ENCODE measurements around the gene MT1E. TPM values are rescaled to one million over a fixed set of nuclear protein-coding genes. Genes with fewer than 3 reads are reported as not detected.

Gene MT1E
- total RNA-seq: 251 and 390 TPM in 2 replicates
- polyA plus RNA-seq: 465 and 572 TPM in 2 replicates
- polyA plus RNA-seq (2012): 540 and 543 TPM in 2 replicates
- 165 and 234 TPM in 2 replicates for polyA minus RNA-seq (ENCODE audit: low replicate concordance)

DNA sequence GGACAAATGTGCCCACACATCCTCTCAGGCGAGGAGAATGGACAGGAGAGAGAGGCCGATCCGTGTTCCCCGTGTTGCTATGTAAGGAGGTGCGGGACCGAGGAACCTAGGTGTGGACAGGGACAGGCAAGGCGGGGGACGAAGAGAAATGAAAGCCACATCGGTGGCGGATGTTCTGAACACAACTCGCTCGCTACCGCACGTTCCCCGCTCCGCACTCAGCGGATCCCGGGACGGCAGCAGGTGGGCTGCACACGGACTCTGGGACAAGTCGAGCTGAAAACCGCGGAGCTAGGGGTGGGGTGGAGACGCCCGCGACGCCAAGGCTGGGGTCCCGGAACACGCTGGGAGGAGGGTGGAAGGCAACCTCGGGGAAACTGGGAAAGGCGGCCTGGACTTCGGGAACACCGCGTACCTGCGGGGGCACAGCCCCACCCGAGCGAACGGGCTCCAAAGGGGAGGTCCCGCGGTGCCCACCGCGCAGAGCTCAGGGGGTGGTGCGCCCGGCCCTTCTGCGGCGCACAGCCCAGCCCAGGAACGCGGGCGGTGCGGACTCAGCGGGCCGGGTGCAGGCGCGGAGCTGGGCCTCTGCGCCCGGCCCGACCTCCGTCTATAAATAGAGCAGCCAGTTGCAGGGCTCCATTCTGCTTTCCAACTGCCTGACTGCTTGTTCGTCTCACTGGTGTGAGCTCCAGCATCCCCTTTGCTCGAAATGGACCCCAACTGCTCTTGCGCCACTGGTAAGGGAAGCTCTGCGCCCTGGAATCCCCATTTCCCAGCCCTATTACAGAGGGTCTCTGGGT, at the start of gene MT1E:
Gene MT1E (plus strand): TSS at position 642 of the 803 bp plus-strand sequence. CDS start 71 bp downstream, at position 713.
- peak within 1 kb of the TSS; percentile 71 for H3K9ac ChIP-seq (ENCODE audit: insufficient read depth, low read length)
- peaks cover 16% of the 10 kb centered on the region for H3K79me2 ChIP-seq (ENCODE audit: control insufficient read depth, insufficient read depth, low read length)
- H3K27me3 ChIP-seq (ENCODE audit: control insufficient read depth, insufficient read depth, low read length): no peaks in the 10 kb centered on the region
- H3K36me3 ChIP-seq (ENCODE audit: control insufficient read depth, insufficient read depth, low read length): peaks cover 1% of the 10 kb centered on the region
- no peak for TF ChIP-seq EZH2 (IDR thresholded peaks at IDR 0.05; ENCODE audit: low read length, missing control alignments)
- TF ChIP-seq, protein P1, sequence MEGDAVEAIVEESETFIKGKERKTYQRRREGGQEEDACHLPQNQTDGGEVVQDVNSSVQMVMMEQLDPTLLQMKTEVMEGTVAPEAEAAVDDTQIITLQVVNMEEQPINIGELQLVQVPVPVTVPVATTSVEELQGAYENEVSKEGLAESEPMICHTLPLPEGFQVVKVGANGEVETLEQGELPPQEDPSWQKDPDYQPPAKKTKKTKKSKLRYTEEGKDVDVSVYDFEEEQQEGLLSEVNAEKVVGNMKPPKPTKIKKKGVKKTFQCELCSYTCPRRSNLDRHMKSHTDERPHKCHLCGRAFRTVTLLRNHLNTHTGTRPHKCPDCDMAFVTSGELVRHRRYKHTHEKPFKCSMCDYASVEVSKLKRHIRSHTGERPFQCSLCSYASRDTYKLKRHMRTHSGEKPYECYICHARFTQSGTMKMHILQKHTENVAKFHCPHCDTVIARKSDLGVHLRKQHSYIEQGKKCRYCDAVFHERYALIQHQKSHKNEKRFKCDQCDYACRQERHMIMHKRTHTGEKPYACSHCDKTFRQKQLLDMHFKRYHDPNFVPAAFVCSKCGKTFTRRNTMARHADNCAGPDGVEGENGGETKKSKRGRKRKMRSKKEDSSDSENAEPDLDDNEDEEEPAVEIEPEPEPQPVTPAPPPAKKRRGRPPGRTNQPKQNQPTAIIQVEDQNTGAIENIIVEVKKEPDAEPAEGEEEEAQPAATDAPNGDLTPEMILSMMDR (conservative IDR thresholded peaks at IDR 0.05 in 1 of 2, IDR thresholded peaks at IDR 0.05 in 1 of 2; ENCODE audit: low read depth in 1 of 2, low read length in 2 of 2): no peak
- peak within 1 kb of the TSS; percentile 85 for H3K27ac ChIP-seq (ENCODE audit: insufficient read depth, low read length)
- H4K20me1 ChIP-seq (ENCODE audit: control insufficient read depth, extremely low read depth, insufficient read depth, low read length): no peaks in the 10 kb centered on the region
- peak; percentile 77 to 85 for DNase-seq (ENCODE audit: low read depth in 2 of 2)
- H3K4me3 ChIP-seq (replicated peaks in 1 of 4; ENCODE audit: control extremely low read depth in 1 of 4, insufficient read depth in 1 of 4, low read depth in 3 of 4, low read length in 4 of 4): peak within 1 kb of the TSS; percentile 37 to 81 (median 74)
- peak within 1 kb of the TSS; percentile 97 for H2AFZ ChIP-seq (ENCODE audit: low read length)
- H3K9me3 ChIP-seq (ENCODE audit: control insufficient read depth, insufficient read depth, low read depth, low read length): no peaks in the 10 kb centered on the region
- H3K4me1 ChIP-seq (ENCODE audit: control insufficient read depth, extremely low read depth, insufficient read depth, low read length): peaks cover 5% of the 10 kb centered on the region
- peak within 1 kb of the TSS; percentile 100 for H3K4me2 ChIP-seq (ENCODE audit: extremely low read depth, insufficient read depth, low read length)

- DNase-seq (ENCODE audit: low read depth in 2 of 2): peak; percentile 39 to 67
- no peaks in the 10 kb centered on the region for H3K9me3 ChIP-seq (ENCODE audit: control insufficient read depth, insufficient read depth, low read depth, low read length)
- no peak for TF ChIP-seq EZH2 (IDR thresholded peaks at IDR 0.05; ENCODE audit: low read length, missing control alignments)
- TF ChIP-seq, protein P1 (conservative IDR thresholded peaks at IDR 0.05 in 1 of 2, IDR thresholded peaks at IDR 0.05 in 1 of 2; ENCODE audit: low read depth in 1 of 2, low read length in 2 of 2): peak; percentile 69 to 79
- no peak overlapping the region for H2AFZ ChIP-seq (ENCODE audit: low read length)
- H3K4me1 ChIP-seq (ENCODE audit: control insufficient read depth, extremely low read depth, insufficient read depth, low read length): no peaks in the 10 kb centered on the region
- no peaks in the 10 kb centered on the region for H4K20me1 ChIP-seq (ENCODE audit: control insufficient read depth, extremely low read depth, insufficient read depth, low read length)
- H3K4me3 ChIP-seq (replicated peaks in 1 of 4; ENCODE audit: control extremely low read depth in 1 of 4, insufficient read depth in 1 of 4, low read depth in 3 of 4, low read length in 4 of 4): no peak overlapping the region
- no peaks in the 10 kb centered on the region for H3K27me3 ChIP-seq (ENCODE audit: control insufficient read depth, insufficient read depth, low read length)
- no peaks in the 10 kb centered on the region for H3K36me3 ChIP-seq (ENCODE audit: control insufficient read depth, insufficient read depth, low read length)
- no peak overlapping the region for H3K27ac ChIP-seq (ENCODE audit: insufficient read depth, low read length)
- H3K4me2 ChIP-seq (ENCODE audit: extremely low read depth, insufficient read depth, low read length): no peak overlapping the region
- no peaks in the 10 kb centered on the region for H3K79me2 ChIP-seq (ENCODE audit: control insufficient read depth, insufficient read depth, low read length)
- no peak overlapping the region for H3K9ac ChIP-seq (ENCODE audit: insufficient read depth, low read length)
These were observed 48.8 kb upstream of the MT1E start for GRCh38 chr16:56576585-56577299.

- Histone ChIP-seq H3K9ac (ENCODE audit: insufficient read depth, low read length) (no peak overlapping the region), H2AFZ (ENCODE audit: low read length) (no peak overlapping the region), H3K36me3 (ENCODE audit: control insufficient read depth, insufficient read depth, low read length) (no peaks in the 10 kb centered on the region), H3K27ac (ENCODE audit: insufficient read depth, low read length) (no peak overlapping the region), H3K4me3 (replicated peaks in 1 of 4; ENCODE audit: control extremely low read depth in 1 of 4, insufficient read depth in 1 of 4, low read depth in 3 of 4, low read length in 4 of 4) (no peak overlapping the region), H3K4me2 (ENCODE audit: extremely low read depth, insufficient read depth, low read length) (no peak overlapping the region), H3K27me3 (ENCODE audit: control insufficient read depth, insufficient read depth, low read length) (no peaks in the 10 kb centered on the region), H4K20me1 (ENCODE audit: control insufficient read depth, extremely low read depth, insufficient read depth, low read length) (no peaks in the 10 kb centered on the region), H3K9me3 (ENCODE audit: control insufficient read depth, insufficient read depth, low read depth, low read length) (no peaks in the 10 kb centered on the region), H3K79me2 (ENCODE audit: control insufficient read depth, insufficient read depth, low read length) (no peaks in the 10 kb centered on the region), H3K4me1 (ENCODE audit: control insufficient read depth, extremely low read depth, insufficient read depth, low read length) (no peaks in the 10 kb centered on the region)
- no peak for DNase-seq (ENCODE audit: low read depth in 2 of 2)
- TF ChIP-seq EZH2 (IDR thresholded peaks at IDR 0.05; ENCODE audit: low read length, missing control alignments): no peak
- TF ChIP-seq, protein P1 (conservative IDR thresholded peaks at IDR 0.05 in 1 of 2, IDR thresholded peaks at IDR 0.05 in 1 of 2; ENCODE audit: low read depth in 1 of 2, low read length in 2 of 2): no peak
These were observed 48.3 kb upstream of the MT1E start for GRCh38 chr16:56577300-56577625.
